ENCODE data around the gene PHKB. TPM values are rescaled to one million over a fixed set of nuclear protein-coding genes. Genes with fewer than 3 reads are reported as not detected.

Gene PHKB
- polyA plus RNA-seq, 1 donor from 2014 or later = 99.5 TPM

GRCh38 chr16:47636501-47637099 is 175.5 kb downstream of the PHKB start:
- no peak overlapping the region for H3K4me2 ChIP-seq (ENCODE audit: low read length)
- H3K27me3 ChIP-seq (ENCODE audit: insufficient read depth, low read depth, low read length) = no peaks in the 10 kb centered on the region
- no peaks in the 10 kb centered on the region for H3K36me3 ChIP-seq (ENCODE audit: insufficient read depth, low read length)
- H3K27ac ChIP-seq (ENCODE audit: low read length) = no peak overlapping the region
- H3K9me2 ChIP-seq (ENCODE audit: insufficient read depth, low read length) = no peaks in the 10 kb centered on the region
- no peaks in the 10 kb centered on the region for H3F3A ChIP-seq (ENCODE audit: insufficient read depth, low read length, poor library complexity, severe bottlenecking)
- no peaks in the 10 kb centered on the region for H4K20me1 ChIP-seq (ENCODE audit: insufficient read depth)
- no peak overlapping the region for H3K4me3 ChIP-seq (ENCODE audit: low read length)
- no peaks in the 10 kb centered on the region for H3K79me2 ChIP-seq (replicated peaks; ENCODE audit: insufficient read depth, low read length)
- no peak overlapping the region for H3K9ac ChIP-seq (ENCODE audit: low read length)
- TF ChIP-seq MXI1 (conservative IDR thresholded peaks at IDR 0.05; ENCODE audit: poor library complexity, severe bottlenecking) (no peak), POLR2AphosphoS5 (IDR thresholded peaks at IDR 0.05) (no peak), REST (IDR thresholded peaks at IDR 0.05; ENCODE audit: borderline replicate concordance) (no peak), EZH2 (IDR thresholded peaks at IDR 0.05; ENCODE audit: borderline replicate concordance, insufficient read depth, low read length, poor library complexity, severe bottlenecking) (no peak)
- H3K9me3 ChIP-seq (ENCODE audit: low read length) = no peaks in the 10 kb centered on the region
- no peak overlapping the region for H2AFZ ChIP-seq (ENCODE audit: low read depth, low read length)

GRCh38 chr16:47638175-47638574 is 177.0 kb downstream of the PHKB start:
- H3K36me3 ChIP-seq (ENCODE audit: insufficient read depth, low read length) = no peaks in the 10 kb centered on the region
- no peaks in the 10 kb centered on the region for H3K9me2 ChIP-seq (ENCODE audit: insufficient read depth, low read length)
- H3K27ac ChIP-seq (ENCODE audit: low read length) = no peak overlapping the region
- no peaks in the 10 kb centered on the region for H3K9me3 ChIP-seq (ENCODE audit: low read length)
- H4K20me1 ChIP-seq (ENCODE audit: insufficient read depth) = no peaks in the 10 kb centered on the region
- no peak overlapping the region for H3K9ac ChIP-seq (ENCODE audit: low read length)
- H3K4me2 ChIP-seq (ENCODE audit: low read length) = no peak overlapping the region
- no peak overlapping the region for H2AFZ ChIP-seq (ENCODE audit: low read depth, low read length)
- TF ChIP-seq EP300 (conservative IDR thresholded peaks at IDR 0.05; ENCODE audit: poor library complexity, severe bottlenecking) = no peak
- no peak for TF ChIP-seq REST (IDR thresholded peaks at IDR 0.05; ENCODE audit: borderline replicate concordance)
- TF ChIP-seq MXI1 (conservative IDR thresholded peaks at IDR 0.05; ENCODE audit: poor library complexity, severe bottlenecking) = no peak
- H3K4me3 ChIP-seq (ENCODE audit: low read length) = no peak overlapping the region
- no peaks in the 10 kb centered on the region for H3F3A ChIP-seq (ENCODE audit: insufficient read depth, low read length, poor library complexity, severe bottlenecking)
- no peaks in the 10 kb centered on the region for H3K27me3 ChIP-seq (ENCODE audit: insufficient read depth, low read depth, low read length)
- H3K79me2 ChIP-seq (replicated peaks; ENCODE audit: insufficient read depth, low read length) = no peaks in the 10 kb centered on the region

GRCh38 chr16:47640661-47641060 is 179.5 kb downstream of the PHKB start:
- no peak overlapping the region for H3K27ac ChIP-seq (ENCODE audit: low read length)
- H3K4me3 ChIP-seq (ENCODE audit: low read length) = no peak overlapping the region
- TF ChIP-seq CTCF (IDR thresholded peaks at IDR 0.05; ENCODE audit: poor library complexity, severe bottlenecking) (no peak), SMC3 (conservative IDR thresholded peaks at IDR 0.05; ENCODE audit: poor library complexity) (no peak), EP300 (conservative IDR thresholded peaks at IDR 0.05; ENCODE audit: poor library complexity, severe bottlenecking) (no peak), POLR2AphosphoS5 (IDR thresholded peaks at IDR 0.05) (no peak), TAF1 (IDR thresholded peaks at IDR 0.05; ENCODE audit: low read depth) (no peak), MXI1 (conservative IDR thresholded peaks at IDR 0.05; ENCODE audit: poor library complexity, severe bottlenecking) (no peak)
- no peak overlapping the region for H3K9ac ChIP-seq (ENCODE audit: low read length)
- no peak overlapping the region for H2AFZ ChIP-seq (ENCODE audit: low read depth, low read length)
- no peaks in the 10 kb centered on the region for H3K79me2 ChIP-seq (replicated peaks; ENCODE audit: insufficient read depth, low read length)
- no peaks in the 10 kb centered on the region for H3K9me3 ChIP-seq (ENCODE audit: low read length)
- no peaks in the 10 kb centered on the region for H3K9me2 ChIP-seq (ENCODE audit: insufficient read depth, low read length)
- no peaks in the 10 kb centered on the region for H3K36me3 ChIP-seq (ENCODE audit: insufficient read depth, low read length)
- H3K4me2 ChIP-seq (ENCODE audit: low read length) = no peak overlapping the region
- no peaks in the 10 kb centered on the region for H3K27me3 ChIP-seq (ENCODE audit: insufficient read depth, low read depth, low read length)
- H4K20me1 ChIP-seq (ENCODE audit: insufficient read depth) = no peaks in the 10 kb centered on the region
- peaks cover 3% of the 10 kb centered on the region for H3F3A ChIP-seq (ENCODE audit: insufficient read depth, low read length, poor library complexity, severe bottlenecking)
